HepG2 (cell line): ENCODE results near the gene ENO2. TPM values are rescaled to one million over a fixed set of nuclear protein-coding genes. Genes with fewer than 3 reads are reported as not detected.

Source experiments
- ARID2 ChIP-seq: sonication (generic); formaldehyde crosslinking; IDR thresholded peaks from 2 replicates; pipeline ENCODE4 v1.8.1; 2022; ENCODE audit warnings: mild to moderate bottlenecking, missing genetic modification reagents, borderline replicate concordance
- ATF1 ChIP-seq: IDR thresholded peaks from 2 replicates; pipeline ENCODE4 v1.6.1; 2016; ENCODE audit warnings: mild to moderate bottlenecking, control low read depth
- CHD4 ChIP-seq: fragments of 200-600 bp; sonication (generic); IDR thresholded peaks from 2 replicates; pipeline ENCODE4 v1.7.0; 2017; ENCODE audit warnings: mild to moderate bottlenecking, low read length, borderline replicate concordance
- DRAP1 ChIP-seq: IDR thresholded peaks from 2 replicates; pipeline ENCODE4 v1.6.1; 2016; ENCODE audit warnings: missing genetic modification reagents, missing compliant biosample characterization
- E2F1 ChIP-seq: sonication (generic); formaldehyde crosslinking; IDR thresholded peaks from 2 replicates; pipeline ENCODE4 v1.5.0; 2020; ENCODE audit warnings: missing genetic modification reagents
- FIP1L1 ChIP-seq: fragments of 200-400 bp; formaldehyde crosslinking; IDR thresholded peaks from 2 replicates; pipeline ENCODE4 v1.6.1; 2018; ENCODE audit warnings: low read depth, mild to moderate bottlenecking, low read length, moderate library complexity, borderline replicate concordance; ENCODE audit not compliant: insufficient read depth
- FLYWCH1 ChIP-seq: sonication (generic); formaldehyde crosslinking; IDR thresholded peaks from 2 replicates; pipeline ENCODE4 v1.8.1; 2023; ENCODE audit warnings: mild to moderate bottlenecking, missing genetic modification reagents
- HNRNPUL1 ChIP-seq: fragments of 200-400 bp; formaldehyde crosslinking; IDR thresholded peaks from 2 replicates; pipeline ENCODE4 v1.6.1; 2017; ENCODE audit warnings: low read depth, mild to moderate bottlenecking, low read length, moderate library complexity
- IRF2 ChIP-seq: IDR thresholded peaks from 2 replicates; pipeline ENCODE4 v1.6.1; 2018; ENCODE audit warnings: missing genetic modification reagents, missing compliant biosample characterization
- KDM3A ChIP-seq: IDR thresholded peaks from 2 replicates; pipeline ENCODE4 v1.6.1; 2018; ENCODE audit warnings: low read depth, missing compliant biosample characterization
- KLF6 ChIP-seq: IDR thresholded peaks from 2 replicates; pipeline ENCODE4 v1.8.0; 2016; ENCODE audit warnings: missing biosample characterization, missing genetic modification reagents
- KMT2A ChIP-seq: sonication (generic); formaldehyde crosslinking; IDR thresholded peaks from 2 replicates; pipeline ENCODE4 v1.4.0; 2020; ENCODE audit warnings: missing genetic modification reagents
- NFRKB ChIP-seq: fragments of 450-650 bp; IDR thresholded peaks from 2 replicates; pipeline ENCODE4 v1.6.1; 2017
- RBM22 ChIP-seq: fragments of 200-400 bp; formaldehyde crosslinking; optimal IDR thresholded peaks from 2 replicates; pipeline ENCODE3; 2017; ENCODE audit warnings: mild to moderate bottlenecking, low read length, moderate library complexity
- SIN3B ChIP-seq: fragments of 150-350 bp; IDR thresholded peaks from 2 replicates; pipeline ENCODE4 v1.6.1; 2014; ENCODE audit warnings: low read length
- SP2 ChIP-seq: sonication (generic); formaldehyde crosslinking; IDR thresholded peaks from 2 replicates; pipeline ENCODE4 v1.5.1; 2020; ENCODE audit warnings: mild to moderate bottlenecking, missing genetic modification reagents
- TBX3 ChIP-seq: fragments of 450-650 bp; IDR thresholded peaks from 2 replicates; pipeline ENCODE4 v1.6.1; 2017; ENCODE audit warnings: antibody characterized with exemption, mild to moderate bottlenecking, inconsistent platforms, borderline replicate concordance
- TMF1 ChIP-seq: sonication (generic); formaldehyde crosslinking; IDR thresholded peaks from 2 replicates; pipeline ENCODE4 v1.8.1; 2022; ENCODE audit warnings: low read depth, missing genetic modification reagents
- ZBTB8A ChIP-seq: sonication (generic); formaldehyde crosslinking; IDR thresholded peaks from 2 replicates; pipeline ENCODE4 v1.4.0; 2020; ENCODE audit warnings: mild to moderate bottlenecking, low read depth, missing genetic modification reagents, borderline replicate concordance
- ZIK1 ChIP-seq: sonication (generic); formaldehyde crosslinking; IDR thresholded peaks from 2 replicates; pipeline ENCODE4 v1.5.0; 2020; ENCODE audit warnings: mild to moderate bottlenecking, low read depth, missing genetic modification reagents, borderline replicate concordance
- ZNF136 ChIP-seq: sonication (generic); formaldehyde crosslinking; IDR thresholded peaks from 2 replicates; pipeline ENCODE4 v1.8.1; 2022; ENCODE audit warnings: low read depth, mild to moderate bottlenecking, moderate library complexity, missing genetic modification reagents
- ZNF317 ChIP-seq: sonication (generic); formaldehyde crosslinking; IDR thresholded peaks from 2 replicates; pipeline ENCODE4 v1.5.0; 2020; ENCODE audit warnings: mild to moderate bottlenecking, missing genetic modification reagents
- ZNF354B ChIP-seq: sonication (generic); formaldehyde crosslinking; IDR thresholded peaks from 2 replicates; pipeline ENCODE4 v1.8.0; 2022; ENCODE audit warnings: mild to moderate bottlenecking, missing genetic modification reagents
- ZNF768 ChIP-seq: sonication (generic); formaldehyde crosslinking; IDR thresholded peaks from 2 replicates; pipeline ENCODE4 v1.4.0; 2020; ENCODE audit warnings: missing genetic modification reagents
- ZSCAN5A ChIP-seq: sonication (generic); formaldehyde crosslinking; IDR thresholded peaks from 2 replicates; pipeline ENCODE4 v1.8.0; 2022; ENCODE audit warnings: mild to moderate bottlenecking, missing genetic modification reagents, borderline replicate concordance
- polyA plus RNA-seq, 8 experiments: library from polyadenylated mRNA; depleted of rRNA in 3 of 8; stranded (reverse) in 7 of 8; unstranded in 1 of 8; fragments of >200 nt; fragmentation: Illumina TruSeq in 4 of 8; extraction: Trizol in 4 of 8; gene quantifications; 2 replicates each; pipeline versions ENCODE4 v1.2.1 to v1.2.3, GENCODE V29; 2011 to 2016; ENCODE audit warnings: low read depth in 4 of 8, missing spikeins in 1 of 8, mixed read lengths in 1 of 8; ENCODE audit not compliant: insufficient read depth in 1 of 8
- total RNA-seq, 5 experiments: library from RNA; depleted of rRNA; stranded (reverse); fragments of >200 nt; fragmentation: Illumina TruSeq; extraction: Trizol; gene quantifications; 2 replicates each; pipeline ENCODE4 v1.2.3, GENCODE V29; 2016; ENCODE audit warnings: low read depth in 1 of 5
- TF ChIP-seq, protein P1 (sequence below): IDR thresholded peaks from 2 replicates; pipeline ENCODE4 v1.6.1; 2012; ENCODE audit warnings: low read depth, low read length, improper control_type of control experiment
- TF ChIP-seq, protein P2 (sequence below): sonication (generic); formaldehyde crosslinking; IDR thresholded peaks from 2 replicates; pipeline ENCODE4 v1.5.1; 2020; ENCODE audit warnings: missing genetic modification reagents, mild to moderate bottlenecking, borderline replicate concordance

ENO2 gene
- total and polyA plus RNA-seq, 2 of the 13 experiments (the other 11 are each of a cell fraction or from before 2014, with no cell fraction given): 19.3 to 136 TPM

DNA sequence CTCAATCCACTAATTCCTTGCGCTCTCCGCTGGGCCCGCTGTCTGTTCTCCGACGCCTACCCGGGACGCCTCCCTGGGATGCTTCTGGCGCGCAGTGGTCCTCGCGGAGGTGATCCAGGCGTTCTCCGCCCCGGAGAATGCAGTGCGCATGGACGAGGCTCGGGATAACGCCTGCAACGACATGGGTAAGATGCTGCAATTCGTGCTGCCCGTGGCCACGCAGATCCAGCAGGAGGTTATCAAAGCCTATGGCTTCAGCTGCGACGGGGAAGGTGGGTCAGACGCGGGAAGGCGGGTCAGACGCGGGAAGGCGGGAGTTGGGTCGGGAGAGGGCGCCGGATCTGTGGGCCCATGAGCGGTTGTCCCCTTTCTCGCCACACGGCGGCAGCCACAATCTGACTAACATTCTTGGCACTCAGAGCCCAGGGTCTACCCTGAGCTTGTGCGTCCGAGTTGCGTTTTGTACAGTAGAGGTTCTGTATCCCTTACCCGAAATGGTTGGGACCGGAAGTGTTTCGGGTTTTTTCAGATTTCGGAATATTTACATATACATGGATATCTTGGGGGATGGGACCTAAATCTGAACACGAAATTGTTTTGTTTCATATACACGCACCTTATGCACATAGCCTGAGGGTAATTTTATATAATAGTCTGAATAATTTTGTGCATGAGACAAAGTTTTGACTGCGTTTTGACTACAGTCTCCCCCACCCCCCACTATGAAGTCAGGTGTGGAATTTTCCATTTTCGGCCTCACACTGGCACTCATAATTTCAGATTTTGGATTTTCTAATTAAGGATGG, 30.2 kb downstream of the ENO2 start (continued):
- TF ChIP-seq FIP1L1 (0 out of 2 replicates have a peak, but pooled peaks have one; percentile 59), KDM3A (CRISPR knock-in tag) (peak; percentile 93), KMT2A (no peak), HNRNPUL1 (no peak), ARID2 (CRISPR knock-in tag) (no peak), NFRKB (no peak), ZNF354B (CRISPR knock-in tag) (no peak), ZNF136 (no peak), E2F1 (peak; percentile 94), ZNF317 (CRISPR knock-in tag) (no peak; the same call in 1 of the 2 replicates), ZSCAN5A (CRISPR knock-in tag) (no peak), DRAP1 (CRISPR knock-in tag) (peak; percentile 48; the same call in 1 of the 2 replicates), SIN3B (no peak), ZNF768 (CRISPR knock-in tag) (no peak), ZBTB8A (CRISPR knock-in tag) (no peak), SP2 (CRISPR knock-in tag) (no peak), ATF1 (CRISPR knock-in tag) (no peak), CHD4 (no peak), ZIK1 (CRISPR knock-in tag) (no peak), FLYWCH1 (no peak), IRF2 (CRISPR knock-in tag) (no peak), TMF1 (no peak), KLF6 (no peak), TBX3 (no peak), RBM22 (no peak)
- TF ChIP-seq, protein P1, sequence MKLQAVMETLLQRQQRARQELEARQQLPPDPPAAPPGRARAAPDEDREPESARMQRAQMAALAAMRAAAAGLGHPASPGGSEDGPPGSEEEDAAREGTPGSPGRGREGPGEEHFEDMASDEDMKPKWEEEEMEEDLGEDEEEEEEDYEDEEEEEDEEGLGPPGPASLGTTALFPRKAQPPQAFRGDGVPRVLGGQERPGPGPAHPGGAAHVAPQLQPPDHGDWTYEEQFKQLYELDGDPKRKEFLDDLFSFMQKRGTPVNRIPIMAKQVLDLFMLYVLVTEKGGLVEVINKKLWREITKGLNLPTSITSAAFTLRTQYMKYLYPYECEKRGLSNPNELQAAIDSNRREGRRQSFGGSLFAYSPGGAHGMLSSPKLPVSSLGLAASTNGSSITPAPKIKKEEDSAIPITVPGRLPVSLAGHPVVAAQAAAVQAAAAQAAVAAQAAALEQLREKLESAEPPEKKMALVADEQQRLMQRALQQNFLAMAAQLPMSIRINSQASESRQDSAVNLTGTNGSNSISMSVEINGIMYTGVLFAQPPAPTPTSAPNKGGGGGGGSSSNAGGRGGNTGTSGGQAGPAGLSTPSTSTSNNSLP: no peak
- TF ChIP-seq, protein P2, sequence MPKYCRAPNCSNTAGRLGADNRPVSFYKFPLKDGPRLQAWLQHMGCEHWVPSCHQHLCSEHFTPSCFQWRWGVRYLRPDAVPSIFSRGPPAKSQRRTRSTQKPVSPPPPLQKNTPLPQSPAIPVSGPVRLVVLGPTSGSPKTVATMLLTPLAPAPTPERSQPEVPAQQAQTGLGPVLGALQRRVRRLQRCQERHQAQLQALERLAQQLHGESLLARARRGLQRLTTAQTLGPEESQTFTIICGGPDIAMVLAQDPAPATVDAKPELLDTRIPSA: no peak
